GM18861 (cell line): ENCODE results near the gene NIPAL3.
"Not testable (repeated sequence)": the region's sequence is repeated elsewhere in the genome, so short reads cannot be mapped to it uniquely, and the experiment has no call there.

Source experiments
- ATAC-seq: cut with Tn5 transposase; IDR thresholded peaks from one replicate; pipeline ENCODE4 v1.9.1; 2021; ENCODE audit not compliant: unreplicated experiment

NIPAL3 gene

GRCh38 chr1:24514946-24515345 is 99.3 kb downstream of the NIPAL3 start:
- ATAC-seq: no peak

- not testable (repeated sequence) for ATAC-seq
Observed at GRCh38 chr1:24515671-24516209, 100.1 kb downstream of the NIPAL3 start.

GRCh38 chr1:24516506-24516905 is 100.9 kb downstream of the NIPAL3 start:
- ATAC-seq: no peak

- ATAC-seq: no peak
Observed at GRCh38 chr1:24517898-24518297, 102.3 kb downstream of the NIPAL3 start.

GRCh38 chr1:24520282-24520681 is 104.7 kb downstream of the NIPAL3 start:
- ATAC-seq: not testable (repeated sequence)
